Aorta (tissue), 5 donors: ENCODE data around the gene CLEC16A. TPM values are rescaled to one million over a fixed set of nuclear protein-coding genes. Genes with fewer than 3 reads are reported as not detected.

Experiments
- ATAC-seq: fragments of 200-7000 bp; cut with Tn5 transposase; one replicate; pipeline ENCODE4 v1.9.1; 2022; ENCODE audit warnings: moderate library complexity; ENCODE audit not compliant: low FRiP score
- DNase-seq, 2 donors: peaks; one replicate each; pipeline ENCODE4 v3.0.0-alpha.2; 2020
- H3K27ac ChIP-seq, 2 donors: one replicate each; pipeline ENCODE4 v1.5.1; 2013; ENCODE audit warnings: low read length in 2 of 2, mild to moderate bottlenecking in 2 of 2, moderate library complexity in 2 of 2, control low read depth in 1 of 2, inconsistent platforms in 1 of 2, low read depth in 1 of 2
- H3K27me3 ChIP-seq, 2 donors: one replicate each; pipeline ENCODE4 v1.6.1; 2013; ENCODE audit warnings: control low read depth in 1 of 2, low read length in 1 of 2, mild to moderate bottlenecking in 1 of 2, moderate library complexity in 1 of 2; ENCODE audit not compliant: insufficient read depth in 2 of 2, control insufficient read depth in 1 of 2
- H3K36me3 ChIP-seq, 2 donors: one replicate each; pipeline ENCODE4 v1.6.1; 2013; ENCODE audit warnings: control low read depth in 1 of 2, low read length in 1 of 2, mild to moderate bottlenecking in 1 of 2; ENCODE audit not compliant: insufficient read depth in 2 of 2, control insufficient read depth in 1 of 2
- H3K4me1 ChIP-seq, 2 donors: one replicate each; pipeline ENCODE4 v1.6.1; 2013; ENCODE audit warnings: low read length in 2 of 2, control low read depth in 1 of 2, mild to moderate bottlenecking in 1 of 2, moderate library complexity in 1 of 2; ENCODE audit not compliant: insufficient read depth in 2 of 2, control insufficient read depth in 1 of 2
- H3K4me3 ChIP-seq, 2 donors: one replicate each; pipeline ENCODE4 v1.5.1; 2013; ENCODE audit warnings: low read length in 2 of 2, control low read depth in 1 of 2, mild to moderate bottlenecking in 1 of 2
- H3K9me3 ChIP-seq: one replicate; pipeline ENCODE4 v1.6.1; 2013; ENCODE audit warnings: mild to moderate bottlenecking, low read length; ENCODE audit not compliant: control insufficient read depth
- WGBS, 2 donors: extraction: QIAGEN DNeasy Blood & Tissue Kit; methylation state at CpG; one replicate each; pipeline ENCODE4 v1.1.7; 2013; 5-methylcytosine and 5-hydroxymethylcytosine counted together
- intact Hi-C, 2 donors: fragments of 100-400 bp; cut with DNase I; formaldehyde crosslinking; loops; one replicate each; pipeline versions ENCODE4 v1.14.2 to v1.15.0; 2022
- polyA plus RNA-seq, 2 donors: library from polyadenylated mRNA; stranded (reverse); fragments of 200-250 nt; gene quantifications; one replicate each; pipeline ENCODE4 v1.2.3, GENCODE V29; 2013
- total RNA-seq, 2 donors: library from RNA; stranded (reverse); fragmentation: NEBNext Ultra II Directional; extraction: Animal tissue kit (Norgen Biotek cat#: 25700); gene quantifications; one replicate each; pipeline ENCODE4 v1.2.1, GENCODE V29; 2021
- donor health status: healthy with polysubstance abuse.
- donor health status: Bipolar disorder and iron deficiency.
- donor health status: DM: no; HTN: no; CAD: no.
- donor health status: DM: no; HTN: no; CAD: no.
- donor health status: DM: yes; HTN: yes; CAD: no.

The CLEC16A gene
- total and polyA plus RNA-seq, 4 donors, result 5.9 to 28.8 (median 19.0) TPM

DNA sequence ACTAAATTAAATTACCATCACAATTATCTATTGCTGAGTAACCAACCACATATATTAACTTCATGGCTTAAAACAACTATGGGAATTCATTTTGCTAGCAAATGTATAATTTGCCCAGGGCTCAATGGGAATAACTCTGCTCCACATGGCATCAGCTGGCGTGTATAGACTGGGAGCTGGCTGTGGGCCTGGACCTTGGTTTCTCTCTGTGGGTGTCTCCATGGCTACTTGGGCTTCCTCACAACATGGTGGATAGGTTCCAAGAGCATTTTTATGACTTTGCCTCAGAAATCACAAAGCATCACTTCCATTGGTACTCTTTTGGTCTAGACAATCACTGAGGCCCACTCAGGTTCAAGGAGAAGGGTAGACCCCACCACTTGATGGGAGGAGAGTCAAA is 166.8 kb downstream of the CLEC16A start:
- no peaks in the 10 kb centered on the region for H3K27me3 ChIP-seq
- no peak overlapping the region for H3K4me3 ChIP-seq
- H3K36me3 ChIP-seq, result no peaks in the 10 kb centered on the region
- 99 to 100% methylated on average over 1 of the region's 1 CpG for WGBS, 2 donors
- no peak overlapping the region for H3K27ac ChIP-seq
- H3K4me1 ChIP-seq, result peaks cover 2 to 5% of the 10 kb centered on the region in 2 donors
- no peaks in the 10 kb centered on the region for H3K9me3 ChIP-seq
- intact Hi-C loops, result loop anchor here in 1 of 2 donors (10.0 kb wide), 1 partner anchor 546 kb away; no protein-coding TSS in a partner anchor
- ATAC-seq, result no peak
- DNase-seq, result no peak

DNA sequence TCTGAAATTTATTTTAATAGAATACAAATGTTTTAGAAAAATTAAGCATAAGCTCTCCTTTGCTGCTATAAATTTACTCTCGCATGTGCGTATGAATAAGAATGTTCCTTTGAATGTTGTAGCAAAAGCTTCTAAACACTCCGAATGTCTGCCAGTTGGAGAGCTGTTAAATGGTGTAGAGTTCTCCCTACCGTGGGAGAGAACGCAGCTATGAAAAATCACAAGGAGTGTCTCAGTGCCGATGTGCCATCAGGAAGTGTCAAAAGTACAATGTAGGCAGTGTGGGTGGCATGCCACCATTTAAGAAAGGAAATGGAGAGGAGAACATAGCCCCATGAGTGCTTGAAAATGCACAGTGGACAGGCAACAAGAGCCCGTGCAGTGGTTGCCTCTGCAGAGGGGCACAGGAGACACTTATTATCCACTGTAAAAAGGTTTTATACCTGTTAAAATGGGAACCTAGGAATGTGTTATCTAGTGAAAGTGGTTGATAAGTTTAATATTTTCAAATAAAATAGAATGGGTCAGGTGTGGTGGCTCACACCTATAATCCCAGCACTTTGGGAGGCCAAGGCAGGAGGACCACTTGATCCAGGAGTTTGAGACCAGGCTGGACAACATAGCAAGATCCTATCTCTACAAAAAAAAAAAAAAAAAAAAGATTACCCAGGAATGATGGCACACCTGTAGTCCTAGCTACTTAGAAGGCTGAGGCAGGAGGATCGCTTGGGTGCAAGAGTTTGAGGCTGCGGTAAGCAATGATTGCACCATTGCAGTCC is 167.7 kb downstream of the CLEC16A start:
- Histone ChIP-seq H3K36me3 (no peaks in the 10 kb centered on the region), H3K9me3 (no peaks in the 10 kb centered on the region), H3K27ac (no peak overlapping the region), H3K4me1 (peaks cover 2 to 5% of the 10 kb centered on the region in 2 donors), H3K4me3 (no peak overlapping the region), H3K27me3 (no peaks in the 10 kb centered on the region)
- WGBS, 2 donors, result 80 to 93% methylated on average over 9 of the region's 9 CpGs
- intact Hi-C loops, result loop anchor here in 1 of 2 donors (10.0 kb wide), 1 partner anchor 547 kb away; no protein-coding TSS in a partner anchor
- DNase-seq (no peak), ATAC-seq (no peak)

- H3K27me3 ChIP-seq, result no peaks in the 10 kb centered on the region
- WGBS, 2 donors, result 74 to 77% methylated on average over 4 of the region's 4 CpGs
- H3K27ac ChIP-seq, result peak overlapping the region in 1 of 2 donors; percentile 8
- no peak overlapping the region for H3K4me3 ChIP-seq
- DNase-seq, result no peak
- intact Hi-C loops, result loop anchor here in 1 of 2 donors (10.0 kb wide), 1 partner anchor 548 kb away; no protein-coding TSS in a partner anchor
- H3K36me3 ChIP-seq, result no peaks in the 10 kb centered on the region
- peaks cover 0 to 5% of the 10 kb centered on the region in 2 donors for H3K4me1 ChIP-seq
- no peak for ATAC-seq
- no peaks in the 10 kb centered on the region for H3K9me3 ChIP-seq
Measured at GRCh38 chr16:11112723-11113348, 168.5 kb downstream of the CLEC16A start.

- intact Hi-C loops, result loop anchor here in 1 of 2 donors (10.0 kb wide), 1 partner anchor 550 kb away; no protein-coding TSS in a partner anchor
- no peak for ATAC-seq
- Histone ChIP-seq H3K27ac (no peak overlapping the region), H3K4me3 (no peak overlapping the region), H3K27me3 (no peaks in the 10 kb centered on the region), H3K9me3 (no peaks in the 10 kb centered on the region), H3K4me1 (peaks cover 4 to 5% of the 10 kb centered on the region in 2 donors), H3K36me3 (no peaks in the 10 kb centered on the region)
- WGBS, 2 donors, result 90 to 91% methylated on average over 15 of the region's 15 CpGs
- no peak for DNase-seq
Measured at GRCh38 chr16:11114366-11115164, 170.2 kb downstream of the CLEC16A start.

DNA sequence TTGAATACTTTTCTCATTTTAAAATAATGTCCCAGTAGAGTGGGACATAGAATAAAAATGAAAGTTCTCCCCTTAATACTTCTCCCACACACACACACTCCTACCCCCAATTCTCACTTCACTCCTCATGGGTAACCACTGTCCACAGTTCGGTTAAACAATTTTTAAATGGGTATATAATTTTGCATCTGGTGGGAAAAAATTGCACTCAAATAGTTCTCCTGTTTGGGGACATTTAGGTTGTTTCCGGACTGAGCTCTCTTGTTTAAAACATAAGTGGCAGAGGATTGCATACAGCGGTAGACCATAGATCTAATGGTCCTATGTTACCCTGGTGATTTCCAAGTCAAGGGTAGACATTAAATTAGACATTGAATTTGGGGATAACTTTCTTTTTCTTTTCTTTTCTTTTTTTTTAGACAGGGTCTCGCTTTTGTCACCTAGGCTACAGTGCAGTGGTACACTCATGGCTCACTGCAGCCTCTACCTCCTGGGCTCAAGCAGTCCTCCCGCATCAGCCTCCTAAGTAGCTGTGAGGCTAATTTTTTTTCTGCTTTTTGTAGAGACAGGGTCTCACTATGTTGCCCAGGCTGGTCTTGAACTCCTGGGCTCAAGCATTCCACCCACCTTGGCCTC is 173.3 kb downstream of the CLEC16A start:
- Histone ChIP-seq H3K4me1 (peaks cover 0 to 4% of the 10 kb centered on the region in 2 donors), H3K27ac (peak overlapping the region in 1 of 2 donors; percentile 80), H3K4me3 (no peak overlapping the region), H3K9me3 (no peaks in the 10 kb centered on the region), H3K36me3 (no peaks in the 10 kb centered on the region), H3K27me3 (no peaks in the 10 kb centered on the region)
- no peak for DNase-seq
- ATAC-seq, result no peak
- WGBS, 2 donors, result 80 to 91% methylated on average over 5 of the region's 5 CpGs
- intact Hi-C loops, result loop anchor here in 1 of 2 donors (10.0 kb wide), 1 partner anchor 553 kb away; no protein-coding TSS in a partner anchor

DNA sequence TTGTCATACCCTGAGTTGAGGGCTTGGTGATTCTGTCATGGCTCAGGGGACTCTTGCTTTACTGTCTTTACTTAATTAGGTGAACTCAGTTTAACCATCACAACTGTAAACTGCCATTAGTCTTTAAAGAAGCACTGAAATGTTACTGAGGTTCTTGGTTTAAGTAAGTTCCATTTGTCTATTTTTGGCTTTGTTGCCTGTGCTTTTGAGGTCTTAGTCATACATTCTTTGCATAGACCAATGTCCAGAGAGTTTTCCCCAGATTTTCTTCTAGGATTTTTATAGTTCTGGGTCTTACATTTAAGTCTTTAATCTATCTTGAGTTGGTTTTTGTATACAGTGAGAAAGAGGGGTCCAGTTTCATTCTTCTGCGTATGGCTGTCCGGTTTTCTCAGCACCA is 174.1 kb downstream of the CLEC16A start:
- Histone ChIP-seq H3K27ac (peak overlapping the region in 1 of 2 donors; percentile 80), H3K4me1 (peaks cover 0 to 4% of the 10 kb centered on the region in 2 donors), H3K9me3 (no peaks in the 10 kb centered on the region), H3K4me3 (no peak overlapping the region), H3K27me3 (no peaks in the 10 kb centered on the region), H3K36me3 (no peaks in the 10 kb centered on the region)
- WGBS, 2 donors, result 41 to 64% methylated on average over 2 of the region's 2 CpGs
- no peak for ATAC-seq
- DNase-seq, result no peak
- intact Hi-C loops, result loop anchor here in 1 of 2 donors (10.0 kb wide), 1 partner anchor 554 kb away; no protein-coding TSS in a partner anchor

DNA sequence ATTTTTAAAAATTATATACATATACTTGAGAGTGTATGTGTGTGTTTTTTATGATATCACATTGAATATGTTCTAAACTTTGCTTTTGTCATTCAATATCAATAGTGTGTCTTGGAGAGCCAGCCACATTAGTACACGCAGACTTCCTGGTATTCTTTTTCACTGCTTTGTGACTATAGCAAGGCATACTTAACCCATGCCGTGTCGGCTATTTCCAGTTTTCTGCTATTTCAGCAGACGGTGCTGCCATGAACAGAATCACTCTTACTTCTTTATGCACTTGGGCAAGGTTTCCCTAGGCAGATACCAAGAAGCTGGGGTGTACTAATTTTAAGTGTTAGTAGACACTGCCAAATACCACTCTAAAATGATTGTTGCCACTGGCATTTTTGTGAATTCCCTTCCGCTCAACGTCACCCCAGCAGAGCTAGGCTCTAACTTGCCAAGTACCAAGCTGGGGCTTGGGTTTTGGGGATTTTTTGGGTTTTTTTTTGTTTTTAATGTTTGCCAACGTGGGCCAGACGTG is 176.8 kb downstream of the CLEC16A start:
- ATAC-seq (no peak), DNase-seq (no peak)
- Histone ChIP-seq H3K4me3 (no peak overlapping the region), H3K36me3 (no peaks in the 10 kb centered on the region), H3K4me1 (peaks cover 0 to 4% of the 10 kb centered on the region in 2 donors), H3K27ac (peak overlapping the region in 1 of 2 donors; percentile 38), H3K9me3 (no peaks in the 10 kb centered on the region), H3K27me3 (no peaks in the 10 kb centered on the region)
- intact Hi-C loops, result loop anchor here in 1 of 2 donors (10.0 kb wide), 1 partner anchor 146 kb away; no protein-coding TSS in a partner anchor
- 4 to 13% methylated on average over 8 of the region's 8 CpGs for WGBS, 2 donors
